Mucosa of stomach (tissue), 1 donor: ENCODE data around the gene XXYLT1.
"Not testable (repeated sequence)": the region's sequence is repeated elsewhere in the genome, so short reads cannot be mapped to it uniquely, and the experiment has no call there.

ENCODE experiments used
- H3K27me3 ChIP-seq: one replicate; pipeline ENCODE4 v1.7.0; 2013; ENCODE audit warnings: mild to moderate bottlenecking, low read length; ENCODE audit not compliant: control insufficient read depth, insufficient read depth
- H3K36me3 ChIP-seq: one replicate; pipeline ENCODE4 v1.7.0; 2013; ENCODE audit warnings: low read length; ENCODE audit not compliant: control insufficient read depth, insufficient read depth
- H3K4me1 ChIP-seq: one replicate; pipeline ENCODE4 v1.7.0; 2013; ENCODE audit warnings: mild to moderate bottlenecking, low read length; ENCODE audit not compliant: control insufficient read depth, insufficient read depth
- H3K4me3 ChIP-seq: one replicate; pipeline ENCODE4 v1.7.0; 2013; ENCODE audit warnings: low read length
- H3K9ac ChIP-seq: one replicate; pipeline ENCODE4 v1.7.0; 2013; ENCODE audit warnings: mild to moderate bottlenecking, low read length, moderate library complexity
- H3K9me3 ChIP-seq: one replicate; pipeline ENCODE4 v1.7.0; 2013; ENCODE audit warnings: mild to moderate bottlenecking, low read length, moderate library complexity; ENCODE audit not compliant: control insufficient read depth
- donor health status: Pancreatic carcinoma.

XXYLT1 gene

DNA sequence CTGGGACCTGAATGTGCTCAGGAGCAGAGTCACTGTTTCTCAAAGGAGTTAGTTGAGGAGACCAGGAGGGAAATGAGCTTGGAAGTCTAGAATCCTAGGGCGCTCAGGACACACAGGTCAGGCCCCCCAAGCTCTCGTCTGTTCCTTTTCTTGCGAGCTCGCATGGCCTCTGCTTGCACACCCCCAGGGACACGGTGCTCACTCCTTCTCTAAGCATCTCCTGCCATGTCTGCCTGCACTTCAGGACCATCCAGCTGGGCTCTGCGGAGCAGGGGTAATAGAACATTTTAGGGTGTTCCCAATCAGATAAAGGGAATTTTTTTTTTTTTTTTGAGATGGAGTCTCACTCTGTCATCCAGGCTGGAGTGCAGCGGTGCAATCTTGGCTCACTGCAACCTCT, 213.2 kb downstream of the XXYLT1 start:
- Histone ChIP-seq H3K4me1 (no peaks in the 10 kb centered on the region), H3K27me3 (no peaks in the 10 kb centered on the region), H3K9me3 (no peaks in the 10 kb centered on the region), H3K9ac (no peak overlapping the region), H3K4me3 (no peak overlapping the region), H3K36me3 (no peaks in the 10 kb centered on the region)

DNA sequence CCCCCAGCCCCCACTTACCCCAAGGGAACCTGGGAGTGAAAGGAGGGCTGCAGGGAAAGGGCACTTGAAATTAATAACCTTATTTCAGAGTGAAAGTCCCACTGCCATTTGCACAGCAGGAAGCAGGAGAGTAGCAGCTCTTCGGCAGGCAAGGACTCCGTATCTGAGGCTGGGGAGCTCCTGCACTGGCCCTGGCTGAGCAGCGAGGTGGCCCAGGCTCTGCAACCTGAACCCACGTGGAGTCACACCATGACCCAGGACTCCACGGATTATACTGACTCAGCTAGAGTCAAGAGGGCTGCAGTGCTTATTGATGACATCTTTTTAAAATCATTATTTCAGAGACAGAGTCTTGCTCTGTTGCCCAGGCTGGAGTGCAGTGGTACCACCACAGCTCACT, 214.5 kb downstream of the XXYLT1 start:
- Histone ChIP-seq H3K4me3 (no peak overlapping the region), H3K4me1 (no peaks in the 10 kb centered on the region), H3K9me3 (no peaks in the 10 kb centered on the region), H3K36me3 (no peaks in the 10 kb centered on the region), H3K9ac (no peak overlapping the region), H3K27me3 (no peaks in the 10 kb centered on the region)

DNA sequence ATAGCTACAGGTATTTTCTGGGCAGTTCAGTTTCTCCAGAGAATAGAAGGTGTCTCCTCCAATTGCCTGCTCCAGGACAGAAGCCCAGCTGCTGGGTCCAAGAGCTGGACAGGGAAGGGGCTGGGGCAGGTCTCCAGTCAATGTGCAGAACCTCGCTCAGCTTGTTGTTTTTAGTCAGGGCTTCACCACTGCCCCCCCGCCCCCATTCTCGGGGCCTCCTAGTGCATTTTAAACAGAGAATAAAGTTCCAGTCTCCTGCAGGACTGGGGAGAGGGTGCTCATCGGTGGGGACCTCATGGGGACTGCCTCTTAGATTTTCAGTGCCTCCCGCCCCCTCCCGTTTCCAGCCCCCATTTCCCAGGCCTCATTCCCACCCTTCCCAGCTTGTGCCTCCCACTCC, 216.6 kb downstream of the XXYLT1 start:
- H3K9me3 ChIP-seq: no peaks in the 10 kb centered on the region
- H3K9ac ChIP-seq: no peak overlapping the region
- H3K4me1 ChIP-seq: no peaks in the 10 kb centered on the region
- H3K36me3 ChIP-seq: no peaks in the 10 kb centered on the region
- no peaks in the 10 kb centered on the region for H3K27me3 ChIP-seq
- H3K4me3 ChIP-seq: no peak overlapping the region

DNA sequence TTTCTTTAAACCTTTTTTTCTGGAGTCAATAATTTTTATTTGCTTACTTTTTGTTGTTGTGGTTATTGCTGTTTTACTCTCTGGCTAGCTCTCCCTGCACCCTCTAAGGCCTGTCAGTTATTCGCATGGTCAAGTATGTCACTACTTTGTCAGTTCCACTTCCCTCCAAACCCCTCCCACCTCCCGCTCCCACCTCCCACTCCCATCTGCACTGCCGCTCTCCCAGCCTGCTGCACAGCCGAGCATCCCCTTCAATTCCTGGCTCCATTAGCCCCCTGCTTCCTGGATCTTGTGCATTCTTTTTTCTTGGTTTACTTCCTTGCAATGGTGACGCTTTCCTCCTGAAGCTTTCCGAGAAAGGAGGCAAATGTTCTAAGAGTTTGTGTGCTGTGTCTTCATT, 218.0 kb downstream of the XXYLT1 start:
- H3K4me3 ChIP-seq: no peak overlapping the region
- no peaks in the 10 kb centered on the region for H3K36me3 ChIP-seq
- H3K9me3 ChIP-seq: no peaks in the 10 kb centered on the region
- H3K4me1 ChIP-seq: no peaks in the 10 kb centered on the region
- no peak overlapping the region for H3K9ac ChIP-seq
- H3K27me3 ChIP-seq: no peaks in the 10 kb centered on the region

DNA sequence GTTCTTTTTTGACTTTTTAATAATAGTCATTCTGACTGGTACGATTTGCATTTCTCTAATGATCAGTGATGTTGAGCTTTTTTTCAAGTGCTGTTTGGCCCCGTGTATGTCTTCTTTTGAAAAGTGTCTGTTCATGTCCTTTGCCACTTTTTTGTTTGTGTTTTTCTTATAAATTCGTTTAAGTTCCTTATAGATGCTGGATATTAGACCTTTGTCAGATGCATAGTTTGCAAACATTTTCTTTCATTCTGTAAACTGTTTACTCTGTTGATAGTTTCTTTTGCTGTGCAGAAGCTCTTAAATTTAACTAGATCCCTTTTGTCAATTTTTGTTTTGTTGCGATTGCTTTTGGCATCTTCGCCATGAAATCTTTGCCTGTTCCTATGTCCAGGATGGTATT, 220.7 kb downstream of the XXYLT1 start:
- not testable (repeated sequence) for H3K27me3 ChIP-seq, H3K4me3 ChIP-seq, H3K36me3 ChIP-seq, H3K4me1 ChIP-seq, H3K9me3 ChIP-seq, H3K9ac ChIP-seq

DNA sequence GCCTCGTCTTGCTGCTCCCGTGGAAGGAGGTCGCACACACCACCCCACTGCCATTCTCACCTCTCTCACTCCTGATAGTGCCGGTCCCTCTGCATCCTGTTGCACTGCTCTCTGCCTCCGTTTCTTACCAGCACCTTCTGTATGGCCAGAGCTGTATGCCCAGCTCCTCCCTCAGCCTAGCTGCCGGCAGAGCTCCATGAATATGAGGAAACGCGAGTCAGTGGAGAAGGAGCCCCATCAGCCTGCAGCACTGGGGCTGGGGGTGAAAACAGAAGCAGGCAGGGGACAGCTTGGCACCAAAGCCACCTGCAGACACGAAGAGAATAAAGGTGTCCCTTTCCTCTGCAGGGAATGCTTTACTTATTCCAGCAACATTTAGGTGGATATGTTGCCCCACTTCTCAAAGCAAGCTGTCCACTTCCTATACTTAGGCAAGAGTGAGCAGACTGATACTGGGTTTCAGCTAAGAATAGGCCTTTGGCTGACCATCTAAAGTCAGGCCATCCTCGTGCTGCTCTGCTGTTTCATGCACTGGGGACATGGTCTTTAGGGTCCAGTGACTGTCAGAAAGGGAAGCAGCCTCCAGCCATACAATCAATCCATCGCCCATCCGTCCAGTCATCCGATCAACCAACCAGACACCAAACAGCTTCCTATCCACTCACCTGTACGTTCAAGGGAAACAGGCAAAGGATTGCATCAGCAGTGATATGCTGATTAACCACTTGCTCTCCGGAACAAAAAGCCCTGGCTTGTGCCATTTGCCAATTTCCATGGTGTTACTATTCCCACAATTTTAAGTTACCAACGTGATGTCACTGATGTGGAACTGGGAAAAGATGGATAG, 222.7 kb downstream of the XXYLT1 start:
- Histone ChIP-seq H3K9me3 (no peaks in the 10 kb centered on the region), H3K9ac (no peak overlapping the region), H3K4me3 (no peak overlapping the region), H3K36me3 (no peaks in the 10 kb centered on the region), H3K27me3 (no peaks in the 10 kb centered on the region), H3K4me1 (no peaks in the 10 kb centered on the region)

DNA sequence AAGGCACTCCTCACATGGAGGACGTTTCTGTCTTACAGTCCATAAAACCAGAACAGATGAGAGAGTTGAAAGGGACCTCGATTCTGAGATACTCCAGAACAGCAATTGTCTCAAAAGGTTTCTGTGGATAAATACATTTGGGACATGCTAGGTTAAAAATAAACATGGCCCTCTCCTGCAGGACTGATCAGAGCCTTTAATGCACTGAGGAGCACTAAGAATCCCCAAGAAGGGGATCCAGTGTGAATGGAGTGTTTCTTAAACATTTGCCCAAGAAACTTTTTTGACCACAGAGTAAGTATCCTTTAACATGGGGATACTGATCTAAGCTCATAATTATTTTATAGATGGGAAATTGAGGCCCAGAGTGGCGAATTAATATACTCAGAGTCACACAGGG, 223.4 kb downstream of the XXYLT1 start:
- no peaks in the 10 kb centered on the region for H3K9me3 ChIP-seq
- H3K9ac ChIP-seq: no peak overlapping the region
- no peaks in the 10 kb centered on the region for H3K4me1 ChIP-seq
- no peak overlapping the region for H3K4me3 ChIP-seq
- no peaks in the 10 kb centered on the region for H3K36me3 ChIP-seq
- no peaks in the 10 kb centered on the region for H3K27me3 ChIP-seq

DNA sequence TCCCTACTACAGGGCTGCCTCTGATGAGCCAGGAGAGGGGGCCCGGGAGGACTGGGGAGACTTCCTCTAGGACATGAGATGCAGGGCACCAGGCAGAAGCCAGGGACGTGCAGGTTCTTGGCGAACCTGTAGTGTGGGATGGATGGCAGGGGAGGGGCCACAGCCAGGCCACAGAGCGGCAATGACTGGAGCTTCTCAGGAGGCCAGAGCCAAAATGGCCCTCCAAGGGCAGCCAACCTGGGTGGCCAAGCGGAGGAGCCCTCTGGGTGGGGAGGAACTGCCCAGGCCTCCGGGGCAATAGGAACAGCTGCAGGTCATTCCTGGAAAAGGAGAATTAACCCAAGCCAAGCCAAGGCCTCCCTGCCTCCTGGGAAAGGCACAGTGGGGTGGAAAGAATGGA, 224.5 kb downstream of the XXYLT1 start:
- H3K4me3 ChIP-seq: no peak overlapping the region
- H3K4me1 ChIP-seq: no peaks in the 10 kb centered on the region
- H3K9ac ChIP-seq: no peak overlapping the region
- no peaks in the 10 kb centered on the region for H3K9me3 ChIP-seq
- no peaks in the 10 kb centered on the region for H3K27me3 ChIP-seq
- no peaks in the 10 kb centered on the region for H3K36me3 ChIP-seq

DNA sequence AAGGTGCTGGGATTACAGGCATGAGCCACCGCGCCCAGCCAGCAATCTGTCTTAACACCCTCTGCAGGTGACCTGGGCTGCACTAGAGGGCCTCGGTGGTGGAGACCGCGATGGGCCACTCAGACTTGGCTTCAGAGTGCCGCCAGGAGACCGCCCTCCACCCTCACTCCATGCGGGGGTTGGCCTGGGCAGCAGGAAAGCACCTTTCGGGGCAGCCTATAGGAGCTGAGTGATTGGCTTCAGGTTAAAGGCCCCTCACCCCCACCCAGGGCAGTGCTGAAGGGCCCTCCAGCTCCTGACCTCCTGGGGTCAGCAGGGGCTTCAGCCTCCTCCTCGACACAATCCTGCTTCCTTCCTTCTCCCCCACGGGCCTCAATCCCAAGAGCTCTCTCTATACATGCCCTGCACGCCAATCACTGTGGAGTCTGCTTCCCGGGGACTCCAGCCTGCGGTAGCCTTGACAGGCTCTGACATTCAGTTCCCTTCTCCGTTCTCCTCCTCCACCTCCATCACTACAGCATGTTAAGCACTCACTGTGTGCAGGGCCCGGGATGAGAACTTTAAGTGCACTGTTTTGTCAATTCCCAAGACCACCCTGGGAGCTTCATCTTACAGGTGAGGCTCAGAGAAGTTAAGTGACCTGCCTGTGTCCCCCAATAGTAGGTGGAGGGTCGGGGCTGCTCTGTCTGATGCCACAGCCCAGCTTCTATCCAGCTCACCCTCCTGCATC, 225.3 kb downstream of the XXYLT1 start:
- no peaks in the 10 kb centered on the region for H3K9me3 ChIP-seq
- H3K27me3 ChIP-seq: no peaks in the 10 kb centered on the region
- no peak overlapping the region for H3K9ac ChIP-seq
- peaks cover 6% of the 10 kb centered on the region for H3K4me1 ChIP-seq
- H3K4me3 ChIP-seq: no peak overlapping the region
- H3K36me3 ChIP-seq: no peaks in the 10 kb centered on the region

DNA sequence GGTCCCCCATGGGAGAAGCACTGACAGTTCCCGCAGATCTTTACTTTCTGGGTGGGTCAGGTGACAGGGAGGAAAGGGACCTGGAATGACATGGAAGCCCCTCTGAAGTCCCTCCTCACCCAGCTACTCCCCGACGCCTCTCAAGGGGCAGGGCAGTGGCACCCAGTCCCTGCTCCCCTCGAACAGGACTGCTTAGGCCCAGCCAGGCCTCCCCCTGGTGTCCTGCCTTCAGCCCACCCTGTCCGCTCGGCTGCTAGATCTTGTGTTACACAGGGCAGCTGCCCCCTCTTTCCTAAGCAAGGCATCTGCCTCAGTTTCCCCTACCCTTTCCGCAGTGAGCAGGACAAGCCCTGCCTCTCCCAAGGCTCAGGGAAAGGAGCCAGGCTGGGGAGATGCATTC, 226.5 kb downstream of the XXYLT1 start:
- H3K9ac ChIP-seq: no peak overlapping the region
- no peaks in the 10 kb centered on the region for H3K27me3 ChIP-seq
- no peaks in the 10 kb centered on the region for H3K9me3 ChIP-seq
- no peak overlapping the region for H3K4me3 ChIP-seq
- peaks cover 17% of the 10 kb centered on the region for H3K4me1 ChIP-seq
- no peaks in the 10 kb centered on the region for H3K36me3 ChIP-seq

DNA sequence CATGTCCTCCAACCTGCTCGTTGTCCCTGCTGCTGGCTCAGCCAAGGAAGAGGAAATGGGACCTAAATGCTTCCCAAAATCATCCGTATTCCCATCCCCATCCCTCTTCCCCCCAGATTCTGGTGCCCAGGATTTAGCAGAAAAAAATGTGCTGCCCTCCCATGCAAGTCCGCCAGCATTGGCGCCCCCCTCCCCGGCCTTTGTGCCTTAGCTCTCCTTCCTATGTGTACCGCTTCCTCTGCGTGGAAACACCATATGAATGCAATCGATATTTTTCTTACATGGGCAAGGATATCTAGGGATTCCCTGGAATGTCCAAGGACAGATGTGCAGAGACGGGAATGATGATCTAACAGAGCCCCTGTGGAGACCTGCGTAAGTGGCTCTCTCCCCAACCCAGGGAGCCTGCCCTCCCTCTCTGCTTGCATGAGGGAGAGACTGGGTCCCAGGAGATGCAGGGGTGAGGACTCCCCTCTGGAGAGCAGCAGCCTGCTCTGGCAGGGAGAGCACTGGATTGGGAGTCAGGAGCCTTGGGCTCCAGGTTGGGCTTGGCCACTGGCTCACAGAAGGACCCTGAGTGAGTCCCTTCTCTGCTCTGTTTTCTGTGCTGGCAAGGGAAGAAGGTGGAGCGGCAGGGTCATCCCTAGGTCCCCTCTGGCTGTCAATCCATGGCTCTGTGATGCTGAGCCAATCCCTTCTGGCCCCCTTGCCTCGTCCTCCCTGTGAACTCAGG, 227.2 kb downstream of the XXYLT1 start:
- H3K4me3 ChIP-seq: no peak overlapping the region
- H3K9ac ChIP-seq: no peak overlapping the region
- H3K4me1 ChIP-seq: peaks cover 20% of the 10 kb centered on the region
- H3K9me3 ChIP-seq: no peaks in the 10 kb centered on the region
- H3K36me3 ChIP-seq: no peaks in the 10 kb centered on the region
- H3K27me3 ChIP-seq: no peaks in the 10 kb centered on the region
